NCI-H2107 treated with DMSO at 0.1 percent for 48 hours (cell line): Measurements from ENCODE around the gene GNA14.
"Not testable (repeated sequence)": the region's sequence is repeated elsewhere in the genome, so short reads cannot be mapped to it uniquely, and the experiment has no call there.

ENCODE experiments used
- DNase-seq: peaks from one replicate; lab custom pipeline; 2025; ENCODE audit not compliant: unreplicated experiment; lab: John Stamatoyannopoulos, UW

The GNA14 gene

GRCh38 chr9:77647267-77648233 is 572 bp downstream of the GNA14 start:
- DNase-seq, result no peak

- DNase-seq, result no peak
Observed at GRCh38 chr9:77643871-77644270, 4.3 kb downstream of the GNA14 start.

GRCh38 chr9:77640741-77641580 is 7.2 kb downstream of the GNA14 start:
- DNase-seq, result no peak

- DNase-seq, result no peak
Observed at GRCh38 chr9:77632652-77633051, 15.5 kb downstream of the GNA14 start.

GRCh38 chr9:77628864-77629263 is 19.3 kb downstream of the GNA14 start:
- DNase-seq, result not testable (repeated sequence)

GRCh38 chr9:77616191-77616590 is 31.9 kb downstream of the GNA14 start:
- DNase-seq, result no peak

GRCh38 chr9:77614645-77615044 is 33.5 kb downstream of the GNA14 start:
- DNase-seq, result no peak

GRCh38 chr9:77606526-77606925 is 41.6 kb downstream of the GNA14 start:
- DNase-seq, result no peak

GRCh38 chr9:77605449-77606220 is 42.5 kb downstream of the GNA14 start:
- DNase-seq, result no peak

- no peak for DNase-seq
Observed at GRCh38 chr9:77604316-77604715, 43.8 kb downstream of the GNA14 start.

GRCh38 chr9:77602852-77603251 is 45.3 kb downstream of the GNA14 start:
- no peak for DNase-seq

- no peak for DNase-seq
Observed at GRCh38 chr9:77601476-77602099, 46.5 kb downstream of the GNA14 start.

- DNase-seq, result no peak
Observed at GRCh38 chr9:77600810-77601209, 47.3 kb downstream of the GNA14 start.

- DNase-seq, result no peak
Observed at GRCh38 chr9:77599492-77599891, 48.6 kb downstream of the GNA14 start.

- DNase-seq, result no peak
Observed at GRCh38 chr9:77598991-77599390, 49.1 kb downstream of the GNA14 start.

- no peak for DNase-seq
Observed at GRCh38 chr9:77598524-77598923, 49.6 kb downstream of the GNA14 start.

GRCh38 chr9:77597057-77597456 is 51.1 kb downstream of the GNA14 start:
- no peak for DNase-seq

GRCh38 chr9:77595426-77596095 is 52.6 kb downstream of the GNA14 start:
- no peak for DNase-seq

- DNase-seq, result no peak
Observed at GRCh38 chr9:77594963-77595362, 53.2 kb downstream of the GNA14 start.

- DNase-seq, result no peak
Observed at GRCh38 chr9:77593528-77593927, 54.6 kb downstream of the GNA14 start.
